IMR-90 (cell line): Measurements from ENCODE around the gene SDK1. TPM values are rescaled to one million over a fixed set of nuclear protein-coding genes. Genes with fewer than 3 reads are reported as not detected.

Experiments
- ATAC-seq: fragments of 200-7000 bp; cut with Tn5 transposase; 2 replicates; pipeline ENCODE4 v1.9.1; 2020; ENCODE audit warnings: low read depth, mild to moderate bottlenecking, moderate library complexity
- BruUV-seq: library from RNA; stranded (reverse); fragments of 400-500 nt; replicated peaks from 2 replicates; lab custom pipeline; 2021; lab: Mats Ljungman, UMichigan
- CTCF ChIA-PET: fragments of 300-600 bp; formaldehyde crosslinking; extraction: SDS; loops from one replicate; lab custom pipeline; 2021; ENCODE audit warnings: antibody characterized with exemption; lab: Yijun Ruan, JAX
- POLR2A ChIA-PET: fragments of 300-600 bp; sonication (Branson Sonifier 250); formaldehyde crosslinking; loops from one replicate; lab custom pipeline; 2022; ENCODE audit warnings: antibody characterized with exemption; ENCODE audit not compliant: unreplicated experiment; lab: Charles Lee
- DNase-seq: peaks from one replicate; pipeline ENCODE4 v3.0.0; 2013
- H2AFZ ChIP-seq: replicated peaks from 2 replicates; pipeline ENCODE3; 2013; ENCODE audit warnings: low read length, mild to moderate bottlenecking; ENCODE audit not compliant: poor library complexity
- H2AK5ac ChIP-seq: 2 replicates; pipeline ENCODE4 v1.6.1; 2013; ENCODE audit warnings: low read depth, low read length, inconsistent platforms
- H2AK9ac ChIP-seq: replicated peaks from 2 replicates; pipeline ENCODE3; 2013; ENCODE audit warnings: mild to moderate bottlenecking, low read depth, low read length, moderate library complexity; ENCODE audit not compliant: poor library complexity
- H2BK120ac ChIP-seq: 2 replicates; pipeline ENCODE4 v1.6.1; 2013; ENCODE audit warnings: low read depth, low read length, inconsistent platforms
- H2BK15ac ChIP-seq: 3 replicates; pipeline ENCODE4 v1.6.1; 2013; ENCODE audit warnings: low read depth, low read length, inconsistent platforms
- H2BK20ac ChIP-seq: 2 replicates; pipeline ENCODE4 v1.6.1; 2013; ENCODE audit warnings: low read depth, mild to moderate bottlenecking, inconsistent platforms, low read length, moderate library complexity
- H2BK5ac ChIP-seq: 2 replicates; pipeline ENCODE4 v1.6.1; 2013; ENCODE audit warnings: mild to moderate bottlenecking, low read depth, low read length, inconsistent platforms; ENCODE audit not compliant: poor library complexity, severe bottlenecking
- H3K14ac ChIP-seq: replicated peaks from 2 replicates; pipeline ENCODE4 v1.6.1; 2013; ENCODE audit warnings: low read depth, low read length, inconsistent platforms
- H3K18ac ChIP-seq: 2 replicates; pipeline ENCODE4 v1.6.1; 2013; ENCODE audit warnings: low read depth, low read length, control low read depth
- H3K23ac ChIP-seq: 2 replicates; pipeline ENCODE4 v1.6.1; 2013; ENCODE audit warnings: low read depth, low read length, inconsistent platforms
- H3K27ac ChIP-seq: 2 replicates; pipeline ENCODE4 v1.5.1; 2013; ENCODE audit warnings: mild to moderate bottlenecking, control low read depth, low read length; ENCODE audit not compliant: insufficient read depth
- H3K27me3 ChIP-seq: 2 replicates; pipeline ENCODE4 v1.6.1; 2013; ENCODE audit warnings: low read length; ENCODE audit not compliant: control insufficient read depth, insufficient read depth
- H3K36me3 ChIP-seq: 2 replicates; pipeline ENCODE4 v1.6.1; 2013; ENCODE audit warnings: low read length, mixed read lengths; ENCODE audit not compliant: control insufficient read depth, insufficient read depth
- H3K4ac ChIP-seq: 2 replicates; pipeline ENCODE4 v1.6.1; 2013; ENCODE audit warnings: low read depth, low read length, inconsistent platforms
- H3K4me1 ChIP-seq: 2 replicates; pipeline ENCODE4 v1.6.1; 2013; ENCODE audit warnings: low read length, mixed read lengths; ENCODE audit not compliant: control insufficient read depth, insufficient read depth
- H3K4me2 ChIP-seq: 2 replicates; pipeline ENCODE4 v1.6.1; 2013; ENCODE audit warnings: low read depth, mild to moderate bottlenecking, control low read depth, low read length, moderate library complexity
- H3K4me3 ChIP-seq: 2 replicates; pipeline ENCODE4 v1.5.1; 2013; ENCODE audit warnings: low read depth, mild to moderate bottlenecking, control low read depth, low read length, moderate library complexity; ENCODE audit not compliant: insufficient read depth
- H3K56ac ChIP-seq: 2 replicates; pipeline ENCODE4 v1.6.1; 2013; ENCODE audit warnings: low read length, inconsistent platforms; ENCODE audit not compliant: insufficient read depth; ENCODE audit errors: extremely low read depth
- H3K79me1 ChIP-seq, 2 experiments: 2 replicates each; pipeline ENCODE4 v1.6.1; 2013; ENCODE audit warnings: low read length in 2 of 2, inconsistent platforms in 1 of 2, low read depth in 1 of 2
- H3K9ac ChIP-seq: 2 replicates; pipeline ENCODE4 v1.6.1; 2013; ENCODE audit warnings: low read depth, low read length, control low read depth
- H3K9me1 ChIP-seq: 2 replicates; pipeline ENCODE4 v1.6.1; 2013; ENCODE audit warnings: low read length, inconsistent platforms; ENCODE audit not compliant: insufficient read depth
- H3K9me3 ChIP-seq: 2 replicates; pipeline ENCODE4 v1.6.1; 2013; ENCODE audit warnings: low read length; ENCODE audit not compliant: control insufficient read depth, insufficient read depth
- H4K20me1 ChIP-seq: 2 replicates; pipeline ENCODE4 v1.6.1; 2013; ENCODE audit warnings: low read length, inconsistent platforms; ENCODE audit not compliant: insufficient read depth
- H4K5ac ChIP-seq: 2 replicates; pipeline ENCODE4 v1.6.1; 2013; ENCODE audit warnings: mild to moderate bottlenecking, low read depth, low read length, control low read depth
- H4K8ac ChIP-seq, 2 experiments: 2 replicates each; pipeline ENCODE4 v1.6.1; 2013; ENCODE audit warnings: low read depth in 2 of 2, low read length in 2 of 2, control low read depth in 1 of 2, inconsistent platforms in 1 of 2
- H4K91ac ChIP-seq: 2 replicates; pipeline ENCODE4 v1.6.1; 2013; ENCODE audit warnings: low read depth, low read length, inconsistent platforms; ENCODE audit not compliant: insufficient read depth
- BHLHE40 ChIP-seq: fragments of 150-350 bp; IDR thresholded peaks from 2 replicates; pipeline ENCODE4 v1.6.1; 2016; ENCODE audit warnings: mild to moderate bottlenecking, low read depth, low read length
- CEBPB ChIP-seq: IDR thresholded peaks from 2 replicates; pipeline ENCODE4 v1.6.1; 2012; ENCODE audit warnings: low read depth, low read length, improper control_type of control experiment
- CHD1 ChIP-seq: IDR thresholded peaks from 2 replicates; pipeline ENCODE4 v1.6.1; 2012; ENCODE audit warnings: low read depth, low read length, improper control_type of control experiment
- FOS ChIP-seq: fragments of 150-350 bp; IDR thresholded peaks from 2 replicates; pipeline ENCODE4 v1.6.1; 2016; ENCODE audit warnings: low read depth, low read length
- MAFK ChIP-seq: IDR thresholded peaks from 2 replicates; pipeline ENCODE4 v1.6.1; 2012; ENCODE audit warnings: low read depth, low read length, improper control_type of control experiment
- MAZ ChIP-seq: IDR thresholded peaks from 2 replicates; pipeline ENCODE4 v1.6.1; 2012; ENCODE audit warnings: low read depth, mild to moderate bottlenecking, low read length, improper control_type of control experiment, moderate library complexity, borderline replicate concordance
- MXI1 ChIP-seq: IDR thresholded peaks from 2 replicates; pipeline ENCODE4 v1.6.1; 2012; ENCODE audit warnings: low read depth, mild to moderate bottlenecking, low read length, moderate library complexity, borderline replicate concordance
- NFE2L2 ChIP-seq: fragments of 150-350 bp; IDR thresholded peaks from 2 replicates; pipeline ENCODE4 v1.6.1; 2016; ENCODE audit warnings: low read depth, mild to moderate bottlenecking, low read length
- POLR2A ChIP-seq: IDR thresholded peaks from 2 replicates; pipeline ENCODE4 v1.6.1; 2012; ENCODE audit warnings: mild to moderate bottlenecking, low read depth, low read length
- RAD21 ChIP-seq: IDR thresholded peaks from 2 replicates; pipeline ENCODE4 v1.6.1; 2012; ENCODE audit warnings: low read length, improper control_type of control experiment
- RCOR1 ChIP-seq: IDR thresholded peaks from 2 replicates; pipeline ENCODE4 v1.6.1; 2012; ENCODE audit warnings: mild to moderate bottlenecking, low read length, improper control_type of control experiment; ENCODE audit not compliant: insufficient replicate concordance
- RFX5 ChIP-seq: IDR thresholded peaks from 2 replicates; pipeline ENCODE4 v1.8.0; 2012; ENCODE audit warnings: low read depth, mild to moderate bottlenecking, low read length, moderate library complexity
- SMC3 ChIP-seq: fragments of 150-350 bp; IDR thresholded peaks from 2 replicates; pipeline ENCODE4 v1.6.1; 2016; ENCODE audit warnings: low read depth, mild to moderate bottlenecking, antibody characterized with exemption, low read length, moderate library complexity
- WGBS, 2 experiments: methylation state at CpG; one replicate each; pipeline versions ENCODE4 v1.1.5 to v1.1.7; 2013; ENCODE audit warnings: missing lambda C conversion rate in 2 of 2; ENCODE audit not compliant: insufficient read length in 1 of 2; ENCODE audit errors: extremely low coverage in 2 of 2; 5-methylcytosine and 5-hydroxymethylcytosine counted together
- dilution Hi-C: fragments of 300-500 bp; cut with HindIII; formaldehyde crosslinking; loops from one replicate; pipeline ENCODE4 v1.14.3; 2018; ENCODE audit warnings: low sequenced_read_pairs; ENCODE audit not compliant: unreplicated experiment
- in situ Hi-C: fragments of 300-500 bp; cut with MboI; formaldehyde crosslinking; loops from 3 replicates; pipeline ENCODE4 v1.14.3; 2019; ENCODE audit warnings: low sequenced_read_pairs, inconsistent platforms, mixed read lengths
- intact Hi-C: fragments of 100-400 bp; cut with micrococcal nuclease; formaldehyde crosslinking; loops from 2 replicates; pipeline ENCODE4 v1.10.0; 2022
- polyA plus RNA-seq, 3 experiments: library from polyadenylated mRNA; depleted of rRNA; stranded (reverse); fragments of >200 nt; gene quantifications; 2 replicates each; pipeline ENCODE4 v1.2.3, GENCODE V29; 2012; ENCODE audit warnings: low replicate concordance in 1 of 3
- total RNA-seq: library from RNA; depleted of rRNA; stranded (reverse); fragments of >200 nt; gene quantifications from 2 replicates; pipeline ENCODE4 v1.2.3, GENCODE V29; 2012
- TF ChIP-seq, protein P1 (sequence below): conservative IDR thresholded peaks from 2 replicates; pipeline ENCODE4 v1.5.1; 2012; ENCODE audit warnings: mild to moderate bottlenecking, low read depth, low read length, improper control_type of control experiment
- TF ChIP-seq, protein P2 (sequence below): fragments of 150-350 bp; IDR thresholded peaks from 2 replicates; pipeline ENCODE4 v1.6.1; 2017; ENCODE audit warnings: mild to moderate bottlenecking, antibody characterized with exemption, low read length, low read depth
- TF ChIP-seq, protein P3 (sequence below): fragments of 150-350 bp; IDR thresholded peaks from 2 replicates; pipeline ENCODE4 v1.6.1; 2016; ENCODE audit warnings: low read depth, mild to moderate bottlenecking, low read length, moderate library complexity, borderline replicate concordance

Gene SDK1
- total and polyA plus RNA-seq, 2 of the 4 experiments (the other 2 are of a cell fraction), result 1.5 to 1.6 TPM

DNA sequence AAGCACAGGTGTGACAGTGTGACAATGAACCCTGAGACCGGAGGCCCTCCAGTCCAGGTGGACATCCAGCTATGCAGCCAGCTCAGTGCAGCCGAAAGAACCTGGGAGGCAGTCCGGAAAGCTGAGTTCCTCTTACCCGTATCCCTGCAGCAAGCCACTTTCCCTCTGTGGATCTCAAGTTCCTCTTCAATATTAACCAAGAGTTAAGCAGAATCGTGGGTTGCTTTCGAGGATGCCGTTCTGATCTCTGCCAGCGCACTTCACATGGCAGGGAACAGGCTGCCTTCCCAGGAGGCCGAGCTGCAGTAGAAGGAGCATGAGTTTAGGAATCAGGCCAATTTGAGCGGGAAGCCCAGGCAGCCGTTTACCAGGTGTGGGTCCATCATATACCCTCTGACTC, 591.6 kb downstream of the SDK1 start:
- Histone ChIP-seq H4K8ac (no peak overlapping the region), H2BK5ac (no peak overlapping the region), H3K23ac (no peak overlapping the region), H3K9me1 (no peaks in the 10 kb centered on the region), H3K36me3 (no peaks in the 10 kb centered on the region), H3K4me3 (no peak overlapping the region), H3K14ac (no peak overlapping the region), H3K27me3 (no peaks in the 10 kb centered on the region), H3K4me1 (no peaks in the 10 kb centered on the region), H3K9ac (no peak overlapping the region), H3K56ac (no peak overlapping the region), H2BK20ac (no peak overlapping the region), H2AK9ac (no peak overlapping the region), H2AFZ (no peak overlapping the region), H2BK120ac (no peak overlapping the region), H3K9me3 (peaks cover 4% of the 10 kb centered on the region; the same call in 1 of the 2 replicates), H2AK5ac (no peak overlapping the region), H3K4ac (no peak overlapping the region), H4K5ac (no peak overlapping the region), H4K91ac (no peak overlapping the region), H3K4me2 (no peak overlapping the region), H2BK15ac (no peak overlapping the region), H4K20me1 (no peaks in the 10 kb centered on the region), H3K18ac (no peak overlapping the region), H3K27ac (no peak overlapping the region), H3K79me1 (no peaks in the 10 kb centered on the region)
- ATAC-seq, result no peak
- CTCF ChIA-PET, result no interaction called here
- no peak for DNase-seq
- POLR2A ChIA-PET, result no interaction called here
- no TSS peak for BruUV-seq
- in situ Hi-C loops, result loop anchor here (10.0 kb wide), 1 partner anchor 1008 kb away; no protein-coding TSS in a partner anchor
- dilution Hi-C loops, result no loop called here
- intact Hi-C loops, result no loop called here
- WGBS, 2 experiments, result no CpG with 5 or more reads among the region's 11 CpGs
- TF ChIP-seq RFX5, result no peak
- no peak for TF ChIP-seq MXI1
- TF ChIP-seq RCOR1, result no peak
- no peak for TF ChIP-seq FOS
- TF ChIP-seq MAFK, result no peak
- TF ChIP-seq, protein P1, sequence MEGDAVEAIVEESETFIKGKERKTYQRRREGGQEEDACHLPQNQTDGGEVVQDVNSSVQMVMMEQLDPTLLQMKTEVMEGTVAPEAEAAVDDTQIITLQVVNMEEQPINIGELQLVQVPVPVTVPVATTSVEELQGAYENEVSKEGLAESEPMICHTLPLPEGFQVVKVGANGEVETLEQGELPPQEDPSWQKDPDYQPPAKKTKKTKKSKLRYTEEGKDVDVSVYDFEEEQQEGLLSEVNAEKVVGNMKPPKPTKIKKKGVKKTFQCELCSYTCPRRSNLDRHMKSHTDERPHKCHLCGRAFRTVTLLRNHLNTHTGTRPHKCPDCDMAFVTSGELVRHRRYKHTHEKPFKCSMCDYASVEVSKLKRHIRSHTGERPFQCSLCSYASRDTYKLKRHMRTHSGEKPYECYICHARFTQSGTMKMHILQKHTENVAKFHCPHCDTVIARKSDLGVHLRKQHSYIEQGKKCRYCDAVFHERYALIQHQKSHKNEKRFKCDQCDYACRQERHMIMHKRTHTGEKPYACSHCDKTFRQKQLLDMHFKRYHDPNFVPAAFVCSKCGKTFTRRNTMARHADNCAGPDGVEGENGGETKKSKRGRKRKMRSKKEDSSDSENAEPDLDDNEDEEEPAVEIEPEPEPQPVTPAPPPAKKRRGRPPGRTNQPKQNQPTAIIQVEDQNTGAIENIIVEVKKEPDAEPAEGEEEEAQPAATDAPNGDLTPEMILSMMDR, result no peak
- no peak for TF ChIP-seq RAD21
- TF ChIP-seq, protein P2, sequence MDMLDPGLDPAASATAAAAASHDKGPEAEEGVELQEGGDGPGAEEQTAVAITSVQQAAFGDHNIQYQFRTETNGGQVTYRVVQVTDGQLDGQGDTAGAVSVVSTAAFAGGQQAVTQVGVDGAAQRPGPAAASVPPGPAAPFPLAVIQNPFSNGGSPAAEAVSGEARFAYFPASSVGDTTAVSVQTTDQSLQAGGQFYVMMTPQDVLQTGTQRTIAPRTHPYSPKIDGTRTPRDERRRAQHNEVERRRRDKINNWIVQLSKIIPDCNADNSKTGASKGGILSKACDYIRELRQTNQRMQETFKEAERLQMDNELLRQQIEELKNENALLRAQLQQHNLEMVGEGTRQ, result no peak
- TF ChIP-seq MAZ, result no peak
- TF ChIP-seq NFE2L2, result no peak
- TF ChIP-seq CEBPB, result no peak
- no peak for TF ChIP-seq CHD1
- TF ChIP-seq POLR2A, result no peak
- TF ChIP-seq BHLHE40, result no peak
- TF ChIP-seq, protein P3, sequence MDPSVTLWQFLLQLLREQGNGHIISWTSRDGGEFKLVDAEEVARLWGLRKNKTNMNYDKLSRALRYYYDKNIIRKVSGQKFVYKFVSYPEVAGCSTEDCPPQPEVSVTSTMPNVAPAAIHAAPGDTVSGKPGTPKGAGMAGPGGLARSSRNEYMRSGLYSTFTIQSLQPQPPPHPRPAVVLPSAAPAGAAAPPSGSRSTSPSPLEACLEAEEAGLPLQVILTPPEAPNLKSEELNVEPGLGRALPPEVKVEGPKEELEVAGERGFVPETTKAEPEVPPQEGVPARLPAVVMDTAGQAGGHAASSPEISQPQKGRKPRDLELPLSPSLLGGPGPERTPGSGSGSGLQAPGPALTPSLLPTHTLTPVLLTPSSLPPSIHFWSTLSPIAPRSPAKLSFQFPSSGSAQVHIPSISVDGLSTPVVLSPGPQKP, result no peak
- no peak for TF ChIP-seq SMC3
